ENCODE measurements around the gene COMMD9. TPM values are rescaled to one million over a fixed set of nuclear protein-coding genes. Genes with fewer than 3 reads are reported as not detected.
"Not testable (repeated sequence)": the region's sequence is repeated elsewhere in the genome, so short reads cannot be mapped to it uniquely, and the experiment has no call there.

The COMMD9 gene
- 61.2 TPM for polyA plus RNA-seq (2012; ENCODE audit: insufficient read depth, insufficient read length)

- peak within 1 kb of the TSS; percentile 90 for H3K4me3 ChIP-seq (ENCODE audit: low read length)
- peak; percentile 91 for DNase-seq (ENCODE audit: low read depth, low spot score)
Measured at GRCh38 chr11:36289226-36289852, at the start of gene COMMD9. Gene COMMD9, minus strand, starts transcription at chr11:36289424. Its CDS starts 12 bp downstream, at chr11:36289412.

DNA sequence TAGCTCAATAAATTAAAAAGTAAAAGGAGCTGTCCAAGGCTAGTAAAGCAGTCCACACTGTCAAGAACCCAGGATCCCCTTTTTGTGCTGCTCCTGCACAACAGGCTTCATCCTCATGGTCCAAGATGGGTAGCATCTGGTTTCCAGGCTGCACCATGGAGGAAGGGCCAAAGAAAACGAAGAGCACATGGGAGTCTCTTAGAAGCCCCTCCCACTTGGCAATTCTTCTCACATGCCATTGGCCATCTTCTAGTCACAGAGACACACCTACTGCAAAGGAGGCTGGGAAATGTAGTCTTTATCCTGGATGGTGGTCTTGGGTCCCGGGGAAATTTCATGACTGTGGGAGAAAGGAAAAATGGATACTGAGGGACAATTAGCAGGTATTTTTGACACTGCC lies 44.7 kb upstream of the COMMD9 start:
- H3K4me3 ChIP-seq (ENCODE audit: low read length): no peak overlapping the region
- DNase-seq (ENCODE audit: low read depth, low spot score): peak; percentile 32

DNA sequence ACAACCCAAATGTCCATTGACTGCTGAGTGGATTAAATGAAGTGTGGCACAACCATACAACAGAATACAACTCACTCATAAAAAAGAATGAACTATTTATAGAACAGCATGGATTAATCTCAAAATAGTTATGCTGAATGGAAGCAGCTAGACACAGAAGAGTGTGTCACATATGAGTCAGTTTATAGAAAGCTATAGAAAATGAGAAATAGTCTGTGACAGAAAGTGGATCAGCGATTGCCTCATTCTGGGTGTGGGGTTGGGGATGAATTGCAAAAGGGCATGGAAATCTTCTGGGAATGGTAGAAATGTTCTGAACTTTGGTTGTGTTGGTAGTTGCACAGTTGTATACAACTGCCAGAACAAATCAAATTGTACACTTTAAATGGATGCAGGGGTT lies 44.2 kb upstream of the COMMD9 start:
- H3K4me3 ChIP-seq (ENCODE audit: low read length): no peak overlapping the region
- DNase-seq (ENCODE audit: low read depth, low spot score): no peak

DNA sequence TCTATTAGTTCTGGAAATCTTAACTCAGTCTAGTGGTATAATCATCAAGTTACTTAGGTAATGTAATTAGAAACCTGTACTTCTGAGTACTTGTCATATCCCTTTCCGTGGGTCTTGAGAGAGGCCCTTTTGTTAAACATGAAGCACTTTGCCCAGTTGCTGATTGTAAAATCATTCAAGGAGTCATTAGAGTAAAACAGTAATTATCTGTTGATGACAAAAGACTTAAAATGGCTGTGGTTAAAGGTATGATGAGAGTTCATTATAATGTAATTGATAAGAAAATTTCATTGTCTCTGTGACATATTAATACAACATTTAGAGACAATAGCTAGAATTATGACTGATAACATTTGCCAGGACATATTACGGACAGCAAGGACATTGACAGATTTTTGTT lies 41.2 kb upstream of the COMMD9 start:
- DNase-seq (ENCODE audit: low read depth, low spot score): no peak
- no peak overlapping the region for H3K4me3 ChIP-seq (ENCODE audit: low read length)

DNA sequence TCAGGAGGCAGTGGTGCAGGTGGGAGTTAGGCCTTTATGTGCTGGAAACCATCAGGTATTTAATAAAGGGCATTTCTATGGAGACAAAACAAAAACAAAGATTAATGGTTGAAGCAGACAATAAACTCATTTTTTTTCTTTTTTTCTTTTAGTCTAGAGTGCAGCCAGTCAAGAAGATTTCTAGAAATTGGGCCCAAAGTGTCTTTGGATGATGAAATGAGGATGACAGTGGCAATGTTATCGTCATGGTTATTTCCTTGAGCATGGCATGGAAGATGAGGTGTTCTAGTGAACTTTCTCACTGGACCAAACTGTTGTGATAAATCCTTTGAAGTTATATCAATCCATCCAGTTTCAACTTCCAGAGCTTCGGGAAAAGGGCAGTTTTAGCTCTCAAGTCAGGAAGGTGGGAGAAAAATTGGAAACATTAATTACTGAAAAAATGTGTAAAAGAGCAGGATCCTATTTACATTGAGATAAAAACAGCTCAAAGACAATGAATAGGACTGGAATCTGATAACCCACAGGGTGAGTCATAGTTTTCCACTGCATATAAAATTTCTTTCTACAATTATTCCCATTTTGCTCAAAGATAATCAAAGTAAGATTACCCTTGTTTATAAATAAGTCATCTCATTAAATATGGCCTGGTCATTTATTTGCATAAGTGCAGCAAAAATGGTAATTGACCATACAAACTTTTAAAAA lies 39.9 kb upstream of the COMMD9 start:
- H3K4me3 ChIP-seq (ENCODE audit: low read length): no peak overlapping the region
- DNase-seq (ENCODE audit: low read depth, low spot score): no peak

- no peak for DNase-seq (ENCODE audit: low read depth, low spot score)
- no peak overlapping the region for H3K4me3 ChIP-seq (ENCODE audit: low read length)
Measured at GRCh38 chr11:36326524-36327419, 37.5 kb upstream of the COMMD9 start.

DNA sequence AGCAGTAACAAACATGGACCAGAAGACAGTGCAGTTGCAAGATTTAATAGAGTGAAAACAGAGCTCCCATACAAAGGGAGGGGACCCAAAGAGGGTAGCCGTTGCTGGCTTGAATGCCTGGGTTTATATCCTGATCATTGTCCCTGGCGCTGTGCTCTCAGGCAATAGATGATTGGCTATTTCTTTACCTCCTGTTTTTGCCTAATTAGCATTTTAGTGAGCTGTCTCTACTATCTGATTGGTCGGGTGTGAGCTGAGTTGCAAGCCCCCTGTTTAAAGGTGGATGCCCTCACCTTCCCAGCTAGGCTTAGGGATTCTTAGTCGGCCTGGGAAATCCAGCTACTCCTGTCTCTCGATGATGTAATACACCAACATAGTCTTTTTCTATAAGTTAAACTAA lies 36.2 kb upstream of the COMMD9 start:
- H3K4me3 ChIP-seq (ENCODE audit: low read length); DNase-seq (ENCODE audit: low read depth, low spot score): not testable (repeated sequence)

- H3K4me3 ChIP-seq (ENCODE audit: low read length); DNase-seq (ENCODE audit: low read depth, low spot score): not testable (repeated sequence)
Measured at GRCh38 chr11:36324956-36325355, 35.7 kb upstream of the COMMD9 start.

GRCh38 chr11:36317992-36318391 lies 28.8 kb upstream of the COMMD9 start:
- no peak overlapping the region for H3K4me3 ChIP-seq (ENCODE audit: low read length)
- DNase-seq (ENCODE audit: low read depth, low spot score): no peak

DNA sequence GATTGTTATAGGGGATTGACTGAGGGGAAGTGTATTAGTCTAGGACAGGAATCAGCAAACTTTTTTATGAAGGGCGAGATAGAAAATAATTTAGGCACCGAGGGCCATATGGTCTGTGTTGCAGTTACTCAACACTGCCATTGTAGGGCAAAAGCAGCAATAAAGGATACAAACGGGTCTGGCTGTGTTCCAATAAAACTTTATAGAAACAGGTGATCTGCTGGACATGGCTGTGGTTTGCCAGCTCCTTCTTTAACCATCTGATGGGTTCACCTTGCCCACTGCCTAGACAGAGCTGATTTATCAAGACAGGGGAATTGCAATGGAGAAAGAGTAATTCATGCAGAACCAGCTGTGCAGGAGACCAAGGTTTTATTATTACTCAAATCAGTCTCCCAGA lies 26.8 kb upstream of the COMMD9 start:
- H3K4me3 ChIP-seq (ENCODE audit: low read length): no peak overlapping the region
- DNase-seq (ENCODE audit: low read depth, low spot score): no peak

GRCh38 chr11:36314434-36314767 lies 25.2 kb upstream of the COMMD9 start:
- H3K4me3 ChIP-seq (ENCODE audit: low read length): no peak overlapping the region
- DNase-seq (ENCODE audit: low read depth, low spot score): no peak

DNA sequence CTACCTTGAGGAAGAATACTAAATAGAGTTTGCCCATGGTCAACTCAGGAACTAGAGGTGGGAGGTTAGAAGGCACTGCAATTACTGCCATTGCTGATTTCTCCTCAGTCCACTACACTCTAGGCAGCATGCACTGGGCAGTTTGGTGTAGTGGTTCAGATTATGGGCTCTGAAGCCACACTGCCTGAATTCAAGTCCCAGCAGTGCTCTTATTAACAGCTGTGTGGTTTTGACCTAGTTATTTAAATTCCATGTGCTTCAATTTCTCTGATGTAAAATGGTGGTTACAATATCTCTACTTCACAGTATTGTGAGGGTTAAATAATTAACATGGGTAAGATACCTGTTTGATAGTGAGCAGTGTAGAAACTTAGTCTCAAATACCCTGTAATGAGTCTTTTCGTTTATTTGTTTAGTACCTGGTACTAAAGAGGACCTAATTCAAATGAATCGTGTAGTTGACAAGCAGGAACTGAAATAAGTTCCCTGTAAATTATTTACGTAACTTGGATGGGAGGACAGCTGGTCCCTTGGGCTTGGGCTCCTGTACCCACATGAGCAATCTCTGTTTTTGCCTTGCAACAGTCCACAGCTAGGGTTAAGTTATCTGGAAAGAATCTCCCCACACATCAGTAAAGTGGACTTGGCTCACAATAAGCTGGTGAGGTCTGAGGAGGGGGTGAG lies 24.7 kb upstream of the COMMD9 start:
- H3K4me3 ChIP-seq (ENCODE audit: low read length): no peak overlapping the region
- DNase-seq (ENCODE audit: low read depth, low spot score): no peak

GRCh38 chr11:36312611-36313472 lies 23.6 kb upstream of the COMMD9 start:
- H3K4me3 ChIP-seq (ENCODE audit: low read length): no peak overlapping the region
- DNase-seq (ENCODE audit: low read depth, low spot score): no peak

DNA sequence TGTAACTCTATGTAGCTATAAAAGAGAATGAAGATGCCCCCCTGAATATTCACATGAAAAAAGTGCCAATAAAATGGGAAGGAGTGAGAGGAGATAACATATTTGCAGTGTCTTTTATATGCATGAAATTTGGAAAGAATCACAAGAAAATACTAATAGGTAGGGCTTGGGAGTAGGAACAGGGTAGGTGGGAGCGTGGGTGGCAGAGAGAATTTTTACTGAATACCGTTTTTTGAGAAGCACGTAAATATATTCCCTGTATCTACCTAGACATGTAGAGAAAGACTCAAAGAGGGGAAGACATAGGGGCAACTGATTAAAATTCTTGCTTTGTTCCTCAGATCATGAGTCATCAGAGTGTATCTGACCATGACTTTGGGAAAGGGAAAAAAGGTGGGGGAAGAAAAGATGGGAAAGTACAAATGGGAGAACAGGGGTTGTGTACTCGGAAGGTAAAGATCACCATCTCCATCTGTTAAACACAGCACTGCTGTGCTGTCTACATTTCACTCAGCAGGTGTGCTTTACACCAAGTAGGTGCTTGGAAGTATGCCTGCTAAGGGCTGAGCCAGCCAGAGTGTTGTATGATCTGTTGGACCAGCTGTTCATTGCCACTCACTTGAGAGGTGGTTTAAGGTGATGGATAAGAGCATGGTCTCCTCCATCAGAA lies 22.8 kb upstream of the COMMD9 start:
- DNase-seq (ENCODE audit: low read depth, low spot score): no peak
- H3K4me3 ChIP-seq (ENCODE audit: low read length): no peak overlapping the region

DNA sequence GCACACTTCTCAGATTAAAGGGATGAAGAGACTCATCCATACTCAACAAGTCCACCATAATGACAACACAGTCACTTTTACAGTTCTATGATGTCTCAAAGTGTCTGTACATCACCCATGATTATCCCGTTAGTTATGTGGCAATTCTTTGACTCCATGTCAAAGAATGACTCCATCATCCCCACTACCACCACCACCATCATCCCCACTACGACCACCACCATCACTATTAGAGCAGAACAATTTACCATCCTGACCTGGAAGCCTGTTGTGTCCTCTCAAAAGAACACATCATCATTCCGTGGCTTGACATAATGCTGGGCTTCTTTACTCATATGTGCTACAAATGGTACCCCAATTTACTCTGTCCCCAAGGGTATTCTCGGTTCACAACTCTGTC lies 20.6 kb upstream of the COMMD9 start:
- H3K4me3 ChIP-seq (ENCODE audit: low read length): no peak overlapping the region
- no peak for DNase-seq (ENCODE audit: low read depth, low spot score)

- no peak overlapping the region for H3K4me3 ChIP-seq (ENCODE audit: low read length)
- DNase-seq (ENCODE audit: low read depth, low spot score): no peak
Measured at GRCh38 chr11:36308577-36308976, 19.4 kb upstream of the COMMD9 start.

DNA sequence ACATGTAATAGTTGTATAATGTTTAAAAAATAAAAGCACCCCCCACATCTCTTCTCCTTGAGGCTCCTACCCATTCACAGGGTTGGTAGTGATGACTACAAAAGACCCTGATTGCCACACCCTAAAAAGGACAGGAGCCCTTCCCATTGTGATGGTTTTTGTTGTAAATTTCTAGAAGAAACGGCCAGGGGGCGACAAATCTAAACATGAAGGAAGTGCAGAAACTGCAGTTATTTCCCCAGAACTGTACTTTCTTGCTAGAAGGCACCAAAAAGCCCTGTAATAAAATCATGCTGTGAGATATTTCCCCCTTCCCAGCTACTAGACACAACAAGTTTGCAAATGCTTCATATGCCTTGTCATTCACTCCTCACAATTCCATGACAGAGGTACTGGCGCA lies 17.7 kb upstream of the COMMD9 start:
- no peak overlapping the region for H3K4me3 ChIP-seq (ENCODE audit: low read length)
- no peak for DNase-seq (ENCODE audit: low read depth, low spot score)

DNA sequence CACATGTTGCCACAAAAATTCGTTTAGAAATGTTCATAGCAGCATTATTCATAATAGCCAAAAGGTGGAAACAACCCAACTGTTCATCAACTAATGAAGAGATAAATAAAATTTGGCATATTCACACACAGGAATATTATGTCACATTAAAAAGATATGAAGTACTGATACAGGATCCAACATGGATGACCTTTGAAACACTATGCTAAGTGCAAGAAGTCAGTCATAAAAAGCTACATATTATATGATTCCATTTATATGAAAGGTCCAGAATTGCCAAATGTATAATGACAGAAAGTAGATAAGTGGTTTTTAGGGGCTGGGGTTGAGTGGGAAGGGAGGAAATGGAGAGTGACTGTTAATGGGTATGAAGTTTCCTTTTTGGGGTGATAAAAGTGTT lies 15.8 kb upstream of the COMMD9 start:
- H3K4me3 ChIP-seq (ENCODE audit: low read length): no peak overlapping the region
- no peak for DNase-seq (ENCODE audit: low read depth, low spot score)
